Kasumi-1 (cell line): ENCODE data around the gene MEGF6.

ENCODE experiments used
- DNase-seq, 2 experiments: peaks; one replicate each; lab custom pipeline; 2025; lab: John Stamatoyannopoulos, UW

Gene MEGF6

DNA sequence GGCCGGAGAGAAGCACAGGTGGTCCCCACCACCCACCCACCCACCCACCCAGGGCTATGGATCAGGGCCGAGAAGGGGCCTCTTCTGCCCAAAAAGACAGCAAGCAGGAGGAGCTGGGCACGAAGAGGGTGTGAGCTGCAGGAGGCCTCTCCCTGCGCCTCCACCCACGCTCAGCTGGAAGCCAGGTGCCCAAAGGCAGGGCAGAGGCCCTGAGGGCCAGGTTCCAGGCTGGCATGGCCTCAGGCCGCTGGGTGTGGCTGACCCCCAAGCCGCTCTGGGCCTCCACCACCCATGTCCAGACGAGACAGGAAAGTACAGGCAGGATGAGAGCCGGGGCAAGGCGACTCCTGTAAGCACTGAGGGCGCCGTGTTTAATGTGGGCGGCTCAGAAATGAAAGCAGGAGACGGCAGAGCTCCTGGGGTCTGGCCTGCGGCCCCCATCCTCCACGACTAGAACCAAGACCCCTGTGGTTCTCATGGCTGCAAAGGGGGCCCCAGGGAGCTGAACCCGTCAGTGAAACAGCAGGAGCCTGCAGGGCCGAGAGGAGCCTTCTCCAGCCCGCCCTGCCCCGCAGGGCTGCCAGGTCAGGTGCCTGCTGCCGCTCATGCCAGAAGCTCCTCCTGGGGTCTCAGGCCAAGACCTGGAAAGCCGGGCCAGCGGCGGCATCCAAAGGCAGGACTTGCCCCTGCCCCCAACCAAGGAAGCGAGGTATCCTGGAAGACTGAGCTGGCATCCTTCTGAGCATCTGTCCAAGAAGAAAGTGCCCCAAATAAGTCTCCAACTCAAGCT, 56.0 kb downstream of the MEGF6 start:
- no peak for DNase-seq

DNA sequence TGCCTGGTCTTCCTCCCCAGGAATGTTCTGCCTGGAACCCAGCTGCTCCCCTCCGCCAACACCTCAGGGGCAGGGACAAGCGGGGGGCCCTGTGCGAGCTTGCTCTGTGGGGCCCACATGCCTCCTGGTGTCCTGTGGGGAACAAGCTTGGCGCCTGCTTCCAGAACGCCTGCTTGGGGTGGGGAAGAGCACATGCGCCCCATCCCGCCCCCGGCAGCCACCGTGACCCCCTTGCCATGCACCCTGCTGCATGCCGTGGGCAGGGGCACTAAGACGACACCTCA, 57.4 kb downstream of the MEGF6 start:
- DNase-seq: no peak

DNA sequence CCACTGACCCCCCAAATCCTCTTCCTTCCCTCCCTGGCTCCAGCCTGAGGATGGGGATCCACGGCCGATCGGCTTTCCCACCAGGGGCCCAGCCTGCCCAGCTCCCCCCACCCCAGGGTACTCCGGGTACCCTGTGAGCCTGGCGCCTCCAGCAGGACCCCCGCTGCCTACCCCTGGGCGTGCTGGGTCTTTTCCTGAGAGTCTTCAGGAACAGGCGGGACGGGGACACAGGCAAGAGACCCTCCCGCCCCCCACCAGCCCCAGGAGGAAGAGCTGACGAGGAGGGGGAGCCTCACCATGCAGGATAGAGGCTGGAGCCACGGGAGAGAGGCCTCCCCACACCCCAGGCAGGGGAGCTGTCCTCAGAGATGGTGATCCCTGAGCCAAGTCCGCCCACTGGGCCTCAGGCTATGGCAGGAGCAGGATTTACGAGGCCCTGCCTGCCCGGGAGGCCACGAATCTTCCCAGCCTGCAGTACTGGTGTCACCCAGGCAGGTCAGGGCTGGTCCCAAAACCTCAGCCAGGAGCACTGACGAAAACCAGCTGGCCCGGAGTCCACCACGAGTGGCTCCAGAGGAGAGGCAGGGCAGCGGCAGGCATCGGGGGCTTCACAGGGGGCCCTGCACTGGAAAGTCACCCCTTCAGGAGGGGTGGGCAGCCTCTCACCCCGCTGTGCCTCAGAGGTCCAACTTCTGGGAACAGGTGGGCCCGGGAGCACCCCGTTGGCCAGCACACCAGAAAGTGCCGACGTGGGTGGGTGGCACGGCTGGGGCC, 58.0 kb downstream of the MEGF6 start:
- DNase-seq: no peak

DNA sequence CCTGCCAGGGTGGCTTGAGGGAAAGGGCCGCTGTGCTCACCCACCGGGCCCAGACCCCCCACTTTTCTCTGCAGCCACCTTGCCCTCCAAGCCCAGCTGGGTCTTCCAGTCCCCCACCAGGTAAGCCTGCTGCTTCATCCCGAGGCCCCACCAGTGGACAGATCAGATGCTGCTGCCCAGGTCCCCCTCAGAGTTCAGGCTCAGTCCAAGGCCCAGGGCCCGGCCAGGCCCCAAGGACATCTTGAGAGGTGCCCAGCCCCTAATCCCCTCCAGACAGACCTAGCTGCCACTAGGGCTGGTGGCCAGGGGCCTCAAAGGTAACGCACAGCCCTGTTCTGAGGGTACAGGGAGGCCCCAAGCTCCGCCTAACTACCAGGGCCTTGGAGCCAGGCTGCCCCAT, 58.6 kb downstream of the MEGF6 start:
- DNase-seq: no peak

DNA sequence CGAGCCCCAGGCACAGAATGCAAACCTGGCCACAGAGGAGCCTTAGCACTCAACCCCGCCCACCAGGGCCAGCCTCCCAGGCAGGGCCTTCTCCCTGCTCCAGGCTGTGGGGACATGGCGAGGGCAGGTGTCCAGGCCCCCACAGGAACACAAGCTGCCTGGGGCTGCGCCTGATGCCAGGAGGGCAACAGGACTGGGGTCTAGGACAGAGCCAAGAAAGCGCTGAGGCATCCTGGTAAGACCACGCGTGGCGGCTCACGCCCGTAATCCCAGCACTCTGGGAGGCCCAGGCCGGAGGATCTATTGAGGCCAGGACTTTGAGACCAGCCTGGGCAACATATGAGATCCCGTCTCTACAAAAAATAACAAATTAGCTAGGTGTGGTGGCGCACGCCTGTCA, 59.1 kb downstream of the MEGF6 start:
- no peak for DNase-seq

DNA sequence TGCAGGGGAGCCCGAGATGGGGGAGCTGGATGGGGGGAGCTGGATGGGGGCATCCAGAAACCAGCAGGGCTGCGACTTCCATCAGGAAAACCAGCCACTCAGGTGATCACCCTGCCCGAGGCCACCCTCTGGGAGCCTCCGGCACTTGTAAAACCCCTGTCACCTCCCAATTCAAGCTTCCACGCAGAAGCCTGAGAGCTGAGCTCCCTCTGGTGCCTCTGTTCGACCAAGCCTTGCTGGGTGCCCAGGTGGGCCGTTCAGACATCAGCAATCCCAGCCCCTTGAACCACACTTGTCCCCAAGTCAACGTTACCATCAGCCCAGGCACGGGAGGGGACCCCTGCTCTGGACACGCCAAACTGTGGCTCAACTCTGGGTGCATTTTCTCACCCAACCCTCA, 59.6 kb downstream of the MEGF6 start:
- no peak for DNase-seq

DNA sequence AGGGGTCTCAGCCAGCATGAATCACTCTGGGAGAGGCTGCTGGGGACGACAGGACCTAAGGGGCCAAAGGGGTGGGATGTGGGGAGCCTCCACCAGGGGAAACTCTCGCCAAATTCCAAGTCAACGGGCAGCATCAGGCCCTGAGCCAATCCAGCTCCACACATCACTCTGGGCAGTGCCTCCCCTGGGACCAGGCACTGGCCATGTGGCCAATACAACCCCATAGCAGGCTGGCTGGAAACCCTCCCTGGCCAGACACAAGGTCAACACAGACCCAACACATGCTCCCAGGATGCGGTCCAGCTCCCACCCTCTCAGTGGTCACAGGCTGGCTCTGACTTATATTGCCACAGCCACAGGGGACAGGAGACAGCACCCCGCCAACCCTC, 60.0 kb downstream of the MEGF6 start:
- DNase-seq: no peak

DNA sequence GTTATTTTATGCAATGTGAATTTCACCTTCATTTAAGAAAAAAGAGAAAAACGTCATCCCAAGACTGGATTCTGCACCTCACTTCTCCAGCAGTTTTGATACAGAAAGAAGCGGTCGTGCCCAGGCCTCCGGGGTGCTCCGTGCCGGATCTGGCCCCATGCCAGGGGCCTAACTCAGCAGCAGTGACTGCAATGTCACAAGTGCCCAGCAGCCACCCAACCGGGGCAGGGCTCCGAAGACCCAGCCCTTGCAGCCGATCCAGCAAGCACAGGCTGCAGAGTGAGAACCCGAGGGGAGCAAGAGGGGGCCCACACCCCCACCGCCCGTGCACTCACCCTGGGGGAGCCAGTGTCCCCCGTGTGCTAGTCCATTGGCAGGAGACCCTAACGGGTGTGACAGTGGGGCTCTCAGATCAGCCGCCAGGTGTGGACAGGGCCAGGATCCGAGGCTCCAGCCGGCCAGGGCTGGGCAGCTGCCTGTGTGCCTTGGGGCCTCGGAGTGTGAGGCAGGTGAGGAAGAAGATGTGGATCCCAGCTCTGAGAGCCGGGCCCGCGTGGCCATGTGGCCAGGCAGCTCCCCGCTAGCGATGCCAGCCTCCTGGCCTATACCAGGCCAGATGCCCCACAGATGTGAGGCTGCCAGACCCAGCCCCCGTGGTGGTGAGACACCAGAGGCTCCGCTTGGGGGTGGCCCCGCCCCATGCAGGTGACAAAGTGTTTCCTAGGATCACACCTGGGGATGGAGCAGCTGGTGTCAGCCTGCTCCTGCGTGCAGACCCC, 60.6 kb downstream of the MEGF6 start:
- no peak for DNase-seq

DNA sequence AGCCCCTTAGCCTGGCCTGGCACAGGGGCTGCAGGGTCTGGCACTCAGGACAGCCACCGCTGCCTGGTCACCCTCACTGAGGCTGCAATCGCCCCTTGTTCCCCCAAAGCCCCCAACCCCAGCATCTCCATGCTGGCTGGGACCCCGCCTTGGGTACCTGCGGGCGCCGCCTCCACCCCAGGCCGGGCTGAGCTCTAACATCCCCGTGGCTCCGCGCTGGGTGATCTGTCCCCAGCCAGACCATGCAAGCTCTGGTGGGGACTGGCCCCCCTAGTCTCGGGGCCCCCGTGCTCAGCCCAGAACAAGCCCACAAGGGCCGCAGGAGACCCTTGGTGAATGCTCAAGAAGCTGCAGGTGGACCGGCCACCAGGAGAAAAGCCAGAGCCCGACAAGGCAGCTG, 62.4 kb downstream of the MEGF6 start:
- DNase-seq: no peak

DNA sequence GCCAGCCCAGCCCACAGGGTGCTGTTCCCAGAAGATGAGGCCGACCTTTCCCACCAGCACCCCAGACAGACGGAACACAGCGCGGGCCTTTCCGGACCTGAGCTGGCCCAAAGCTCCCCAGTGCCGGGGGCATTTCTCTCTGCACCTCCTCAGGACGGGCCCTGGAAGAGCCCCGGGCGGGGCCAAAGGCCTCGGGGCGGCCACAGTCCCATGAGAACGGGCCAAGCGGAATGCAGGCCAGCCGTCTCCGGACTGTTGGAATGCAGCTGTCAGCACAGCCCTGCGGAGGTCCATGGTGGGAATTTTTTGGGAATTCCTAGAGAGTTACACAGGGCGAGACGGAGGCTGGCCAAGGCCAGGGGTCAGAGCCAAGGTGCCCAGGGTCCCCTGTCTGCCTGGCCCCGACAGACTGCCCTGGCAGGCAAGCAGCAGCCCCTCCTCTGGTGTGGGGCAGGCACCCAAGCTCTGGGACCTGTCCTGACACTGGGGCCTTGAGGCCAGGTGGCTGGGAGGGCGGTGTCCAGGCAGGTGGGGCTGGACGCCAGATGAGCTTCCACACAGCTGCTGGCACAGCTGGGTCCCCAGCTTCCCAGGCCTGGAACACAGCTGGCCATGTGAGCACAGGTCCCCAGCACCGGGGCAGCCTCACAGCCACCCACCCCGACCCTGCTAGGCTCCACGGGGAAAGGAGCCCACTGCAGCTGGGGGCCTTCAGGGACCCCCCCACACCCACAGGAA, 63.0 kb downstream of the MEGF6 start:
- DNase-seq: no peak

DNA sequence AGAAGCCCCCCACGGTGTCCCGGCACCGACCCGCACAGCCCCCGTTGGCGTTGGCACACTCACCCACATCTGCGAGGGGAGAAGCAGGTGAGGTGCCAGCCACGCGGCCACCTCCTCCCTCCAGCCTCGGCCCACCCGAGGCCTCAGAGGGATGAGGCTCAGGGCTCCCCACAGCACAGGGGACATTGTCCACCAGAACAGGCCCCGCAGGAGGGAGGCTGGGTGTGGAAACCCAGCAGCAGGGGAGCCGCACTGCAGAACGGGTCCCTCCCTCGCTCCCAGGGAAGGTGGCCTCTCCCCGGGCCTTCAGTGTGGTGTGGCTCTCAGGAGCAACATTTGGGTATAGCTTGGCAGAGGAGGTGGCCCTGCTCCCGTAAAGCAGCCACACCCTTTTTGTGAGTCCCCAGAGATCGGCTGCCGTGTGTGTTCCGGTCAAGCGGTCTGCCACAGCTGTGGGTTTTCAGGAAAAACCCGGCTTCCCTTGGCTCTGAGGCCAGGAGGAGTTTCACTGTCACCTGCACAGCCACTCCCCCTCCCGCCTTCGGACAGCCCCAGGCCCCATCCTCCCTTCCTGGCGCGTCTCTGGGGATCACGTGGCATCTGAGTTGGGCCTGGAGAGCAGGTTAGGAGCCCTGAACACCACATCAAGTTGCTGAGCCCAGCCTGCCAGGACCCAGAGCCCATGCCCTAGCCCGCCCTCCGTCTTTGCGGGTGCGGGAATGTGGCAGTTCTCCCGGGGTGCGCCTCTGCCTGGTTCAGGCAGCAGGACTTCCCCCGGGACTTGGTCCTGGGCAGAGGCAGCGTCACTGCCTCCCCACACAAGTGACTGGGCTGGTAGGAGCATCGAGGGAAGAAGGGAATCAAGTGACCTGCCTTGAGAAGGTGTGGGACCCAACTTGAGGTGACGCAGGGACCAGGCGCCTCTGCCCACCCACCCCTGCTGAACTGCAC, 64.0 kb downstream of the MEGF6 start:
- no peak for DNase-seq

DNA sequence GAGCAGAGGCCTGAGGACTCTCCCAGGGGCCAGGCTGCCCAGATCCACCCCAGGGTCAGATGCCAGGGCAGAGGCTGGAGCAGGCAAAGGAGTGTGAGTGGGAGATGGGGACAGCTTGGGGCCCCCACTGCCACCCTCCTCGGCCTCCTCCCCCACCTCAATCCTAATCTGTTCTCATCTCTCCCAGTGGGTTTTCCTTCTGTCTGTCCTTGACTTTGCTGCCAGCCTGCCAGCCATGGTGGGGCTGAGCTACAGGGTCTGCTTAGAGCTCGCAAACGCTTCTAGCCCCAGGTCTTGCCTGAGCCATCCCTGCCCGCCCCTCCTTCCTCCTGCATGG, 65.3 kb downstream of the MEGF6 start:
- no peak for DNase-seq

DNA sequence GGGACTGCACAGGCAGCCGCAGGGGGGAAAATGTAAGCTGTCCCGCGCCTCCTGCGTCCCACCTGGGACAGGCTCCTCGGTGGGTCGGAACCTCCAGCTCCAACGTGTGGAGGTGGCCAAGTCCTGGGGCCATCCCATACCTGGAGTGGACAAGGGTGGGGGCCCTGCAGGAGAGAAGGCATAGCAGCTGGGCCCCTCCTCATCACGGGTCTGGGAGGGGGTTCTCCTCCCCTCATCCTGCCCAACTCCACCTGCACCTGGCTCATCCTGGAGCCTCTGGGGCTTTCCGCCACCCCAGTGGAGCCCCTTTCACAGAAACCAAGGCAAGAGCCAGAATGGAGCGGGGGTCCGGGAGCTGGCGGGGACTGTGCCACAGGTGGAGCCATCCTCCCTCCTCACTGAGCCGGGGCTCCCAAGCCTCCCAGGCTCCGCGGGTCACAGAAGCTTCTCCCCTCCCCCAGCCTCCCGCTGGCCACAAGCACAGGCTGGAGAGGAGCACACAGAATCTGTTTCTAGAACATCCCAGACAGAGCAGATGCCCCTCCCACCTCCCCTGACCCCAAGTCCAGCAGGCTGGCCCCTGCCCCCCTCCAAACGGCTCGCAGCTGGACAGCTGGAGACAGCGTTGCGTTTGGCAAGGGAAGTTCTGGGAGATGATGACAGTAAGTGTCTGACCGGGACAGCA, 65.8 kb downstream of the MEGF6 start:
- no peak for DNase-seq

DNA sequence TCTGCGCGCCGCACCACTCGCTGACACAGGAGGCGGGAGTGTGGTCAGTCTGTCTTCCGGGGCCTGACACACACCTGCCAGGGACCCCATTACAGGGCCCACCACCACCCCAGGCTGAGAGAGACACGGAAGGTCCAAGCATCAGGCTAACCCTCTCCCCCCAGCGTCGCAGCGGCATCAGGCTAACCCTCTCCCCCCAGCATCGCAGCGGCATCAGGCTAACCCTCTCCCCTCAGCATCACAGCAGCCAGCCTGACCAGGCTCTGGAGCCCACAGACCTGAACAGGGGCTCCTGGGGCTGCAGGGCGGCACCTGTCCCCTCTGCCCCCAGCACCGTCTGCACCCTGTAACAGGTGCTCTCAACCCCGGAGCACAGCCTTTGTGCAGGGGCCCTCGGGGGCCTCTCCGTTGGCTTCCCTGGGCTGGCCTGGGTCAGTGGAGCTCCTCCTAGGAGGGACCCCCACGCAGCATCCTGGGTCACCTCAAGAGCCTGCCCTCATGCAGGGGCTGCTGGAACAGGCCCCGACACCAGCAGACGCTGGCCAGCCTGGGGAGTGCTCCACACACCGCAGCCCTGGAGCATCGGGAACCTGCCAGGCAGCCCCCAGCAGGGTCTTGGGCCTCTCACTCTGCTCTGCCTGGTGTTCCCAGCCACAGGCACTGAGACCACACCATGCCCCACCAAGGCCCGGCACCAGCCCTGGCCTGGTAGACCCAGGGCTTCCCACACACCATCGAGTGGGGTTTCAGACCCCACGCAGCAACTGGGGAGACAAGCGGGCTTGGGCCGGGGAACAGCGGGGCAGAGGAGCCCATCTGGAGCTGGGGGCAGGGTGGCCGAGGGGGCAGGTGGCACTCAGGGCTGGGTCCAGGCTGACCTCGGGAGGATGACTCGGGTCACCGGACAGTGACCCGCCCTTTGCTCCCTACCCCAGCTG, 67.0 kb downstream of the MEGF6 start:
- DNase-seq: no peak

DNA sequence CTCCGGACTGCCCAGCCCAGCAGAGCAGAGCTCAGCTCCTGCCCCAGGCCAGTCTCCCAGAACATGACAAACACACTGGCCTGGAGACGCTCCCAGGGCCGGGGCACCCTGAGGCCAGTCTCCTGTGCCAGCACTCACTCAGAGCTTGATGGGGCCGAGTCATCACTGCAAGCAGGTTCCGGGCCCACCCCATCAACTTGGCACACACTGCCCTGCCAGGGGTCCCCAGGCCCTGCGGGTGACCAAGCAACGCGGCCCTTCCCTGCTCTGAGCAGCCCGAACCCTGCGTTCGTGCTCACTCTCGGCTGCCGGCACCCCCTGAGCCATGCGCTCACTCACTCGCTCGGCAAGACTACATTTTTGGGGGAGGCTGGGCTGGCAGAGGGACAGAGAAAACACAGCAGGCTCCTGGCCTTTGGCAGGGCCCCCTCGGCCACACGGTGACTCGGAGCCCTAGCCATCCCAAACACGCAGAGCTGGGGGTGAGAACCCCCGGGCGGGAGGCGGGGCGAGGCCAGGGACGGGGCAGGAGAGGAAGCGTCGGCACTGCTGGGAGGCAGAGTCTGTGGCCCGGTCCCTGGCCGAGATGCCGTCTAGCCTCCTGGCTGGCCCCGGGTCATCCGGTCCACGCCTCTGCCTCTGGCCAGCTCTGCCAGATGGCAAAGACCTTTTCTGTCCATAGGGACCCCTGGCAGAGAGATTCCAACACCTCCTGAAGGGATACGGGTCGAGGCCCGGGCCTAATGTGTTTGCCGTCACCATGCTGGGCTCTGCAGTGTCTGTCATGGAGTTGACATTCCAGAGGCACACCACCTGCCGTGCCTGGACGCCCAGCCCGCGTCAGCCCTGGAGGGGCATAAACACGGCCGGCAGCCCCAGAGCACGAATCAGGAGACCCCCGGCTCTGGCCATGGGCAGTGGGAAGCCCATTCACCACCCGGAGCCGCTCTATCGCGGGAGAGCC, 68.0 kb downstream of the MEGF6 start:
- no peak for DNase-seq

DNA sequence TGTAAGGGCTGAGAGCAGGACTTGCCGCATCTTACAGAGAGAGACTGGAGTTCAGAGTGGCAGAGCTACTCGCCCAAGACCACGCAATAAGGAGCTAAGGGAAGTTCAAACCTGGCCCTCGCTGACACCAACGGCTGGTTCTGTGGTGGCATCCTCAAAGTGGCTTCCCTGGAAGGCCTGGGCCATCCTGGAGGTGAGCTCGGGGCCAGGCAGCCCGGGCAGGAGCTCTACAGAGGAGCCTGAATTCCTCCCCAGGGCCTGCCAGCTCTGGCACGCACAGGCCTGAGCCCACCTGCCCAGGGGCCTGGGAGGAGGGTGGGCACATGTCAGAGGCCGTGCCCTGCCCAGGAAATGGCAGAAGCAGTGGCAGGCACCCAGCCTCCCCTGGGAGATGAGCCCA, 68.6 kb downstream of the MEGF6 start:
- DNase-seq: no peak

DNA sequence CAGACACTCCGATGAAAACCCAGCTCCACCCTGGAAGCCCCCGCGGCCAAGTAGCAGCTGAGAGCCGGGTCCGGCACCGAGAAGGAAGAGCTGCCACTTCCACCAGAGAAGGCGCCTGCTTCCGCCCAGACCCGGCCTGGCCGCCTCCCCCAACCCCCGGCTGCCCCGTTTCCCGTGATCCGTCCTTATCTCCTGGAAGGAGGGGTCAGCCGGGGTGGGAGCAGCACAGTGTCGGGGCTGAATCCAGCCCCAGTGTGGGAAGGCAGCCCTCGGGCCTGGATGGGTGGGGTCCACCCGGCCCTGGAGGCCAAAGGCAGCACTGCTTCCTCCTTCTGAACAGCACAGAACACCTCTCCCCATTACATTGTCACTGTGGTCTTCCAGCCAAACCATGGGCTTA, 69.4 kb downstream of the MEGF6 start:
- no peak for DNase-seq

DNA sequence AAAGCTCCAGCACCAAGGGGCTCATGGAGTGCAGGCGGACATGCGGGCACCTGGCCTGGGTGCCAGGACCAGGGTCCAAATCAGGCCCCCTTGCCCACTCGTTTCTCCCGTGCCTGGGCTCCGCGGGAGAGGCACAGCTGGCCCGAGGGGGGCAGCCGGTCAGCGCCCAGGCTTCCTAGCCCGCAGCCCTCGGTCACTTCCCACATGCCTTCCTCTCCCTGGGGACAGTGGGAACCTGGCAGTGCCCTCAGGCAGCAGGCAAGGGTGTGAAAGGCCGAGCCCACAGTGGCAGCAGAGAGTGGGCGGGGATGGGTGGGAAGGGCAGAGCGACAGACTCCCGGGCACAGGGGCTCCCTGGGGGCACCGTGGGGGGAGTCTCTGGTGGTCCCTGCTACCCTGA, 69.8 kb downstream of the MEGF6 start:
- DNase-seq: no peak
